H1 (cell line): ENCODE data around the gene ATP11C. TPM values are rescaled to one million over a fixed set of nuclear protein-coding genes. Genes with fewer than 3 reads are reported as not detected.

ENCODE experiments used
- CTCF ChIA-PET: fragments of 300-600 bp; sonication (Branson Sonifier 250); formaldehyde crosslinking; loops from one replicate; lab custom pipeline; 2021; ENCODE audit not compliant: partially characterized antibody; lab: Charles Lee
- POLR2A ChIA-PET: fragments of 300-600 bp; sonication (Branson Sonifier 250); formaldehyde crosslinking; loops from one replicate; lab custom pipeline; 2021; ENCODE audit warnings: inconsistent platforms; ENCODE audit not compliant: partially characterized antibody; lab: Charles Lee
- DNase-seq, 2 experiments: peaks; one replicate each; pipeline versions ENCODE4 v3.0.0 to v3.0.0-alpha.2; 2010 to 2022; ENCODE audit warnings: low spot score in 2 of 2, low read depth in 1 of 2, mixed read lengths in 1 of 2
- FAIRE-seq: peaks from 2 replicates; lab custom pipeline; 2011; peaks lifted over from hg19 to GRCh38; lab: Jason Lieb, UNC
- H2AFZ ChIP-seq: 2 replicates; pipeline ENCODE4 v1.8.1; 2012; ENCODE audit warnings: low read length, inconsistent platforms
- H2AK5ac ChIP-seq: 2 replicates; pipeline ENCODE4 v1.6.1; 2013; ENCODE audit warnings: low read depth, low read length
- H2BK120ac ChIP-seq: replicated peaks from 2 replicates; pipeline ENCODE3; 2013; ENCODE audit warnings: low read depth, low read length, inconsistent platforms
- H2BK12ac ChIP-seq: 2 replicates; pipeline ENCODE4 v1.6.1; 2013; ENCODE audit warnings: low read depth, low read length
- H2BK15ac ChIP-seq: 2 replicates; pipeline ENCODE4 v1.6.1; 2013; ENCODE audit warnings: low read length
- H2BK20ac ChIP-seq: 2 replicates; pipeline ENCODE4 v1.6.1; 2013; ENCODE audit warnings: low read length
- H2BK5ac ChIP-seq: 2 replicates; pipeline ENCODE4 v1.6.1; 2013; ENCODE audit warnings: low read depth, low read length
- H3K14ac ChIP-seq: 2 replicates; pipeline ENCODE4 v1.6.1; 2013; ENCODE audit warnings: inconsistent platforms; ENCODE audit not compliant: insufficient read length
- H3K18ac ChIP-seq: 2 replicates; pipeline ENCODE4 v1.6.1; 2013; ENCODE audit warnings: low read length; ENCODE audit errors: extremely low read depth
- H3K23ac ChIP-seq: 2 replicates; pipeline ENCODE4 v1.6.1; 2013; ENCODE audit warnings: inconsistent platforms; ENCODE audit not compliant: insufficient read length
- H3K23me2 ChIP-seq: 2 replicates; pipeline ENCODE4 v1.6.1; 2013; ENCODE audit warnings: low read depth, low read length
- H3K27ac ChIP-seq: 2 replicates; pipeline ENCODE4 v1.6.1; 2011; ENCODE audit warnings: low read depth, low read length, inconsistent platforms
- H3K27me3 ChIP-seq, 4 experiments: replicated peaks in 1 of 4; 1 replicate in 1 of 4; 2 replicates in 3 of 4; pipeline versions ENCODE4 v1.6.1 to v1.8.1; 2011 to 2013; ENCODE audit warnings: low read length in 3 of 4, mild to moderate bottlenecking in 3 of 4, inconsistent platforms in 2 of 4, mixed read lengths in 2 of 4, moderate library complexity in 1 of 4; ENCODE audit not compliant: control insufficient read depth in 3 of 4, insufficient read depth in 3 of 4; ENCODE audit errors: extremely low read depth in 1 of 4
- H3K36me3 ChIP-seq, 4 experiments: 2 replicates each; pipeline versions ENCODE4 v1.6.1 to v1.8.1; 2011 to 2013; ENCODE audit warnings: mild to moderate bottlenecking in 4 of 4, low read length in 3 of 4, moderate library complexity in 2 of 4, control low read depth in 1 of 4, inconsistent platforms in 1 of 4; ENCODE audit not compliant: insufficient read depth in 4 of 4, control insufficient read depth in 2 of 4
- H3K4ac ChIP-seq: replicated peaks from 2 replicates; pipeline ENCODE3; 2013; ENCODE audit warnings: low read length, low read depth, mixed read lengths, inconsistent platforms; ENCODE audit not compliant: insufficient read length
- H3K4me1 ChIP-seq, 4 experiments: replicated peaks in 1 of 4; 1 replicate in 1 of 4; 2 replicates in 3 of 4; pipeline versions ENCODE4 v1.6.1 to v1.8.1; 2011 to 2013; ENCODE audit warnings: low read length in 3 of 4, inconsistent platforms in 2 of 4, mixed read lengths in 1 of 4; ENCODE audit not compliant: insufficient read depth in 4 of 4, control insufficient read depth in 3 of 4
- H3K4me2 ChIP-seq, 2 experiments: 2 replicates each; pipeline versions ENCODE4 v1.6.1 to v1.8.1; 2011 to 2013; ENCODE audit warnings: low read depth in 2 of 2, low read length in 2 of 2, control low read depth in 1 of 2, inconsistent platforms in 1 of 2, mild to moderate bottlenecking in 1 of 2; ENCODE audit not compliant: insufficient read depth in 1 of 2
- H3K4me3 ChIP-seq, 4 experiments: fragments of 200-600, 300-600 bp in 1 of 4; sonication (generic), shearing (Covaris generic), sonication (Bioruptor Twin) in 1 of 4; 2 replicates each; pipeline versions ENCODE4 v1.5.1 to v1.8.1; 2011 to 2016; ENCODE audit warnings: low read length in 4 of 4, low read depth in 3 of 4, control low read depth in 2 of 4, inconsistent platforms in 2 of 4, mild to moderate bottlenecking in 2 of 4, mixed read lengths in 1 of 4, moderate library complexity in 1 of 4; ENCODE audit not compliant: insufficient read depth in 2 of 4; ENCODE audit errors: extremely low read depth in 1 of 4
- H3K56ac ChIP-seq: replicated peaks from 2 replicates; pipeline ENCODE3; 2013; ENCODE audit warnings: low read depth, mild to moderate bottlenecking, mixed read lengths, low read length, inconsistent platforms; ENCODE audit not compliant: insufficient read length
- H3K79me1 ChIP-seq: 2 replicates; pipeline ENCODE4 v1.6.1; 2013; ENCODE audit warnings: low read depth, low read length, control low read depth
- H3K79me2 ChIP-seq, 2 experiments: 2 replicates each; pipeline versions ENCODE4 v1.6.1 to v1.8.1; 2012 to 2013; ENCODE audit warnings: low read length in 2 of 2, mild to moderate bottlenecking in 2 of 2, inconsistent platforms in 1 of 2; ENCODE audit not compliant: insufficient read depth in 2 of 2, control insufficient read depth in 1 of 2
- H3K9ac ChIP-seq, 4 experiments: replicated peaks in 1 of 4; 1 replicate in 1 of 4; 2 replicates in 3 of 4; pipeline versions ENCODE4 v1.6.1 to v1.8.1; 2011 to 2013; ENCODE audit warnings: low read depth in 3 of 4, low read length in 3 of 4, control low read depth in 2 of 4, mild to moderate bottlenecking in 2 of 4, moderate library complexity in 2 of 4, inconsistent platforms in 1 of 4; ENCODE audit errors: extremely low read depth in 1 of 4
- H3K9me3 ChIP-seq, 2 experiments: 2 replicates each; pipeline versions ENCODE4 v1.6.1 to v1.8.1; 2012 to 2013; ENCODE audit warnings: mild to moderate bottlenecking in 2 of 2, moderate library complexity in 2 of 2, control low read depth in 1 of 2, inconsistent platforms in 1 of 2, low read depth in 1 of 2, low read length in 1 of 2, mixed read lengths in 1 of 2; ENCODE audit not compliant: insufficient read depth in 2 of 2
- H4K20me1 ChIP-seq, 2 experiments: replicated peaks in 1 of 2; 2 replicates each; pipeline versions ENCODE3 to v1.8.1; 2011 to 2013; ENCODE audit warnings: inconsistent platforms in 2 of 2, low read length in 2 of 2, mild to moderate bottlenecking in 1 of 2; ENCODE audit not compliant: insufficient read depth in 2 of 2, control insufficient read depth in 1 of 2
- H4K5ac ChIP-seq: 2 replicates; pipeline ENCODE4 v1.6.1; 2013; ENCODE audit warnings: low read length, low read depth, mixed read lengths, inconsistent platforms; ENCODE audit not compliant: insufficient read length
- H4K8ac ChIP-seq: 2 replicates; pipeline ENCODE4 v1.8.0; 2013; ENCODE audit warnings: mild to moderate bottlenecking, moderate library complexity, low read length, inconsistent platforms; ENCODE audit not compliant: insufficient read depth; ENCODE audit errors: extremely low read depth
- H4K91ac ChIP-seq: replicated peaks from 2 replicates; pipeline ENCODE3; 2013; ENCODE audit warnings: low read length, mixed read lengths, inconsistent platforms; ENCODE audit not compliant: insufficient read length
- ASH2L ChIP-seq: fragments of 200-600, 300-600 bp; sonication (generic); IDR thresholded peaks from one replicate; pipeline ENCODE4 v1.7.1; 2017; ENCODE audit warnings: low read length
- BACH1 ChIP-seq: IDR thresholded peaks from 2 replicates; pipeline ENCODE4 v1.6.1; 2012; ENCODE audit warnings: low read length, improper control_type of control experiment
- CEBPB ChIP-seq: IDR thresholded peaks from 2 replicates; pipeline ENCODE4 v1.6.1; 2012; ENCODE audit warnings: low read depth, low read length
- EP300 ChIP-seq, 2 experiments: IDR thresholded peaks; 1 replicate in 1 of 2; 2 replicates in 1 of 2; pipeline ENCODE4 v1.6.1; 2011 to 2012; ENCODE audit warnings: low read depth in 2 of 2, low read length in 2 of 2, mild to moderate bottlenecking in 2 of 2, borderline replicate concordance in 1 of 2, inconsistent platforms in 1 of 2, moderate library complexity in 1 of 2
- JUND ChIP-seq: IDR thresholded peaks from 2 replicates; pipeline ENCODE4 v1.6.1; 2011; ENCODE audit warnings: mild to moderate bottlenecking, improper control_type of control experiment, low read length
- PHF8 ChIP-seq: fragments of 200-600 bp; sonication (generic); conservative IDR thresholded peaks from 2 replicates; pipeline ENCODE4 v1.7.1; 2012; ENCODE audit warnings: low read depth, mild to moderate bottlenecking, inconsistent platforms, low read length, moderate library complexity
- SAP30 ChIP-seq: fragments of 300-600 bp; sonication (generic); IDR thresholded peaks from 2 replicates; pipeline ENCODE4 v1.7.1; 2012; ENCODE audit warnings: low read length, moderate library complexity, mild to moderate bottlenecking, inconsistent platforms; ENCODE audit not compliant: insufficient read depth, insufficient replicate concordance
- SIX5 ChIP-seq: IDR thresholded peaks from 2 replicates; pipeline ENCODE4 v1.6.1; 2011; ENCODE audit warnings: mild to moderate bottlenecking, low read depth, low read length
- SP1 ChIP-seq: IDR thresholded peaks from 2 replicates; pipeline ENCODE4 v1.6.1; 2011; ENCODE audit warnings: low read depth, low read length
- WGBS, 2 experiments: shearing (Covaris generic) in 1 of 2; methylation state at CpG; one replicate each; pipeline versions ENCODE4 v1.1.6 to v1.1.7; 2013 to 2015; ENCODE audit warnings: low lambda C conversion rate in 2 of 2, mixed read lengths in 2 of 2, inconsistent platforms in 1 of 2, low coverage in 1 of 2, missing lambda C conversion rate in 1 of 2; ENCODE audit not compliant: insufficient replicate concordance in 2 of 2, insufficient coverage in 1 of 2, insufficient read length in 1 of 2; ENCODE audit errors: extremely low coverage in 1 of 2, missing lambda C conversion rate in 1 of 2; 5-methylcytosine and 5-hydroxymethylcytosine counted together
- polyA plus RNA-seq, 7 experiments: library from polyadenylated mRNA; depleted of rRNA in 3 of 7; stranded (reverse) in 5 of 7; unstranded in 2 of 7; fragments of >200 nt in 5 of 7; fragments of 200-250 nt in 2 of 7; gene quantifications; 1 replicate in 5 of 7; 2 replicates in 1 of 7; 4 replicates in 1 of 7; pipeline versions ENCODE4 v1.2.1 to v1.2.3, GENCODE V29; 2011 to 2013; ENCODE audit warnings: missing spikeins in 2 of 7, mixed read lengths in 2 of 7
- total RNA-seq: library from RNA; stranded (reverse); fragmentation: NEBNext Ultra II Directional; extraction: Animal tissue kit (Norgen Biotek cat#: 25700); gene quantifications from 2 replicates; pipeline ENCODE4 v1.2.1, GENCODE V29; 2021
- TF ChIP-seq, protein P1 (sequence below): IDR thresholded peaks from 2 replicates; pipeline ENCODE4 v1.6.1; 2011; ENCODE audit warnings: low read depth, mild to moderate bottlenecking, low read length; ENCODE audit not compliant: insufficient read depth

Gene ATP11C
- total and polyA plus RNA-seq, 2 of the 8 experiments (the other 6 are each of a cell fraction or from before 2014, with no cell fraction given), result 14.7 to 52.1 TPM

DNA sequence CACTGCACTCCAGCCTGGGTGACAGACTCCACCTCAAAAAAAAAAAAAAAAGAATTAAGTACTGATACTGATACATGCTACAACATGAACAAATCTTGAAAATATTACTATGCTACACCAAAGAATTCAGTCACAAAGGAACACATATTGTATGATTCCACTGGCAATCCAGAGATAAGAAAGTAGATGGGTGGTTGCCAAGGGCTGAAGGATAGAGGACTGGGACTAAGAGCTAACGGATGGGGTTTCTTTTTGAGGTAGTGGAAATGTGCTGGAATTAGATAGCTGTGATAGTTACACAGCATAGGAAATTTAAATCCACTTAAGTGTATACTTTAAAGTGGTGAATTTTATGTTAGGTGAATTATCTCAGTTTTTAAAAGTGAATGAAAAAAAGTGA is 12.5 kb downstream of the ATP11C start:
- TF ChIP-seq SAP30, result no peak
- TF ChIP-seq ASH2L, result no peak
- TF ChIP-seq EP300 (IDR thresholded peaks at IDR 0.05; ENCODE audit: borderline replicate concordance in 1 of 2, low read depth in 2 of 2, low read length in 2 of 2), result no peak
- no peak for TF ChIP-seq JUND
- TF ChIP-seq PHF8, result no peak
- TF ChIP-seq SIX5, result no peak
- TF ChIP-seq CEBPB, result no peak
- TF ChIP-seq SP1, result no peak
- TF ChIP-seq, protein P1, sequence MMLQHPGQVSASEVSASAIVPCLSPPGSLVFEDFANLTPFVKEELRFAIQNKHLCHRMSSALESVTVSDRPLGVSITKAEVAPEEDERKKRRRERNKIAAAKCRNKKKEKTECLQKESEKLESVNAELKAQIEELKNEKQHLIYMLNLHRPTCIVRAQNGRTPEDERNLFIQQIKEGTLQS, result no peak
- no peak for TF ChIP-seq BACH1
- no peak overlapping the region for H2BK20ac ChIP-seq
- H3K9me3 ChIP-seq, result no peaks in the 10 kb centered on the region
- H3K14ac ChIP-seq, result no peak overlapping the region
- DNase-seq (no peak), FAIRE-seq (no peak)
- H2BK12ac ChIP-seq, result no peak overlapping the region
- CTCF ChIA-PET, result interaction anchor here (0.6 to 1.4 kb wide), 6 partner anchors 10 to 1174 kb away, joined by 3 to 4 read pairs (median 3); no protein-coding TSS in a partner anchor
- H3K27ac ChIP-seq, result no peak overlapping the region
- peaks cover 0 to 9% of the 10 kb centered on the region in 2 experiments for H4K20me1 ChIP-seq
- no peak overlapping the region for H3K18ac ChIP-seq
- no peak overlapping the region for H3K56ac ChIP-seq
- peaks cover 0 to 70% of the 10 kb centered on the region in 2 experiments; a peak in 2 of 4 replicates for H3K79me2 ChIP-seq
- no peaks in the 10 kb centered on the region for H3K36me3 ChIP-seq
- H3K4me1 ChIP-seq, result no peaks in the 10 kb centered on the region
- 100% methylated on average over 1 of the region's 1 CpG; no CpG with 5 or more reads in 1 of the 2 experiments for WGBS, 2 experiments
- no peak overlapping the region for H3K4ac ChIP-seq
- H3K79me1 ChIP-seq, result no peaks in the 10 kb centered on the region; the same call in 1 of the 2 replicates
- H4K91ac ChIP-seq, result no peak overlapping the region
- no peaks in the 10 kb centered on the region for H3K23me2 ChIP-seq
- POLR2A ChIA-PET, result interaction anchor here (0.6 to 1.6 kb wide), 2 partner anchors 9 to 792 kb away, joined by 3 read pairs; no protein-coding TSS in a partner anchor
- no peak overlapping the region for H3K4me2 ChIP-seq
- no peak overlapping the region for H2AFZ ChIP-seq
- H4K8ac ChIP-seq, result no peak overlapping the region
- no peak overlapping the region for H2AK5ac ChIP-seq
- H4K5ac ChIP-seq, result no peak overlapping the region
- no peak overlapping the region for H2BK5ac ChIP-seq
- no peak overlapping the region for H3K23ac ChIP-seq
- no peak overlapping the region for H2BK15ac ChIP-seq
- H2BK120ac ChIP-seq, result no peak overlapping the region
- no peak overlapping the region for H3K4me3 ChIP-seq
- no peaks in the 10 kb centered on the region for H3K27me3 ChIP-seq
- H3K9ac ChIP-seq, result no peak overlapping the region
